IMR-90 (cell line): ENCODE results near the gene VPREB3. TPM values are rescaled to one million over a fixed set of nuclear protein-coding genes. Genes with fewer than 3 reads are reported as not detected.

Source experiments
- ATAC-seq: fragments of 200-7000 bp; cut with Tn5 transposase; 2 replicates; pipeline ENCODE4 v1.9.1; 2020; ENCODE audit warnings: low read depth, mild to moderate bottlenecking, moderate library complexity
- BruUV-seq: library from RNA; stranded (reverse); fragments of 400-500 nt; replicated peaks from 2 replicates; lab custom pipeline; 2021; lab: Mats Ljungman, UMichigan
- CTCF ChIA-PET: fragments of 300-600 bp; formaldehyde crosslinking; extraction: SDS; loops from one replicate; lab custom pipeline; 2021; ENCODE audit warnings: antibody characterized with exemption; lab: Yijun Ruan, JAX
- POLR2A ChIA-PET: fragments of 300-600 bp; sonication (Branson Sonifier 250); formaldehyde crosslinking; loops from one replicate; lab custom pipeline; 2022; ENCODE audit warnings: antibody characterized with exemption; ENCODE audit not compliant: unreplicated experiment; lab: Charles Lee
- DNase-seq: peaks from one replicate; pipeline ENCODE4 v3.0.0; 2013
- H2AFZ ChIP-seq: replicated peaks from 2 replicates; pipeline ENCODE3; 2013; ENCODE audit warnings: low read length, mild to moderate bottlenecking; ENCODE audit not compliant: poor library complexity
- H2AK5ac ChIP-seq: 2 replicates; pipeline ENCODE4 v1.6.1; 2013; ENCODE audit warnings: low read depth, low read length, inconsistent platforms
- H2AK9ac ChIP-seq: replicated peaks from 2 replicates; pipeline ENCODE3; 2013; ENCODE audit warnings: mild to moderate bottlenecking, low read depth, low read length, moderate library complexity; ENCODE audit not compliant: poor library complexity
- H2BK120ac ChIP-seq: 2 replicates; pipeline ENCODE4 v1.6.1; 2013; ENCODE audit warnings: low read depth, low read length, inconsistent platforms
- H2BK15ac ChIP-seq: 3 replicates; pipeline ENCODE4 v1.6.1; 2013; ENCODE audit warnings: low read depth, low read length, inconsistent platforms
- H2BK20ac ChIP-seq: 2 replicates; pipeline ENCODE4 v1.6.1; 2013; ENCODE audit warnings: low read depth, mild to moderate bottlenecking, inconsistent platforms, low read length, moderate library complexity
- H2BK5ac ChIP-seq: 2 replicates; pipeline ENCODE4 v1.6.1; 2013; ENCODE audit warnings: mild to moderate bottlenecking, low read depth, low read length, inconsistent platforms; ENCODE audit not compliant: poor library complexity, severe bottlenecking
- H3K14ac ChIP-seq: replicated peaks from 2 replicates; pipeline ENCODE4 v1.6.1; 2013; ENCODE audit warnings: low read depth, low read length, inconsistent platforms
- H3K18ac ChIP-seq: 2 replicates; pipeline ENCODE4 v1.6.1; 2013; ENCODE audit warnings: low read depth, low read length, control low read depth
- H3K23ac ChIP-seq: 2 replicates; pipeline ENCODE4 v1.6.1; 2013; ENCODE audit warnings: low read depth, low read length, inconsistent platforms
- H3K27ac ChIP-seq: 2 replicates; pipeline ENCODE4 v1.5.1; 2013; ENCODE audit warnings: mild to moderate bottlenecking, control low read depth, low read length; ENCODE audit not compliant: insufficient read depth
- H3K27me3 ChIP-seq: 2 replicates; pipeline ENCODE4 v1.6.1; 2013; ENCODE audit warnings: low read length; ENCODE audit not compliant: control insufficient read depth, insufficient read depth
- H3K36me3 ChIP-seq: 2 replicates; pipeline ENCODE4 v1.6.1; 2013; ENCODE audit warnings: low read length, mixed read lengths; ENCODE audit not compliant: control insufficient read depth, insufficient read depth
- H3K4ac ChIP-seq: 2 replicates; pipeline ENCODE4 v1.6.1; 2013; ENCODE audit warnings: low read depth, low read length, inconsistent platforms
- H3K4me1 ChIP-seq: 2 replicates; pipeline ENCODE4 v1.6.1; 2013; ENCODE audit warnings: low read length, mixed read lengths; ENCODE audit not compliant: control insufficient read depth, insufficient read depth
- H3K4me2 ChIP-seq: 2 replicates; pipeline ENCODE4 v1.6.1; 2013; ENCODE audit warnings: low read depth, mild to moderate bottlenecking, control low read depth, low read length, moderate library complexity
- H3K4me3 ChIP-seq: 2 replicates; pipeline ENCODE4 v1.5.1; 2013; ENCODE audit warnings: low read depth, mild to moderate bottlenecking, control low read depth, low read length, moderate library complexity; ENCODE audit not compliant: insufficient read depth
- H3K56ac ChIP-seq: 2 replicates; pipeline ENCODE4 v1.6.1; 2013; ENCODE audit warnings: low read length, inconsistent platforms; ENCODE audit not compliant: insufficient read depth; ENCODE audit errors: extremely low read depth
- H3K79me1 ChIP-seq, 2 experiments: 2 replicates each; pipeline ENCODE4 v1.6.1; 2013; ENCODE audit warnings: low read length in 2 of 2, inconsistent platforms in 1 of 2, low read depth in 1 of 2
- H3K9ac ChIP-seq: 2 replicates; pipeline ENCODE4 v1.6.1; 2013; ENCODE audit warnings: low read depth, low read length, control low read depth
- H3K9me1 ChIP-seq: 2 replicates; pipeline ENCODE4 v1.6.1; 2013; ENCODE audit warnings: low read length, inconsistent platforms; ENCODE audit not compliant: insufficient read depth
- H3K9me3 ChIP-seq: 2 replicates; pipeline ENCODE4 v1.6.1; 2013; ENCODE audit warnings: low read length; ENCODE audit not compliant: control insufficient read depth, insufficient read depth
- H4K20me1 ChIP-seq: 2 replicates; pipeline ENCODE4 v1.6.1; 2013; ENCODE audit warnings: low read length, inconsistent platforms; ENCODE audit not compliant: insufficient read depth
- H4K5ac ChIP-seq: 2 replicates; pipeline ENCODE4 v1.6.1; 2013; ENCODE audit warnings: mild to moderate bottlenecking, low read depth, low read length, control low read depth
- H4K8ac ChIP-seq, 2 experiments: 2 replicates each; pipeline ENCODE4 v1.6.1; 2013; ENCODE audit warnings: low read depth in 2 of 2, low read length in 2 of 2, control low read depth in 1 of 2, inconsistent platforms in 1 of 2
- H4K91ac ChIP-seq: 2 replicates; pipeline ENCODE4 v1.6.1; 2013; ENCODE audit warnings: low read depth, low read length, inconsistent platforms; ENCODE audit not compliant: insufficient read depth
- BHLHE40 ChIP-seq: fragments of 150-350 bp; IDR thresholded peaks from 2 replicates; pipeline ENCODE4 v1.6.1; 2016; ENCODE audit warnings: mild to moderate bottlenecking, low read depth, low read length
- CEBPB ChIP-seq: IDR thresholded peaks from 2 replicates; pipeline ENCODE4 v1.6.1; 2012; ENCODE audit warnings: low read depth, low read length, improper control_type of control experiment
- CHD1 ChIP-seq: IDR thresholded peaks from 2 replicates; pipeline ENCODE4 v1.6.1; 2012; ENCODE audit warnings: low read depth, low read length, improper control_type of control experiment
- ELK1 ChIP-seq: fragments of 150-350 bp; IDR thresholded peaks from 2 replicates; pipeline ENCODE4 v1.6.1; 2016; ENCODE audit warnings: low read depth, mild to moderate bottlenecking, low read length, moderate library complexity, borderline replicate concordance
- FOS ChIP-seq: fragments of 150-350 bp; IDR thresholded peaks from 2 replicates; pipeline ENCODE4 v1.6.1; 2016; ENCODE audit warnings: low read depth, low read length
- MAFK ChIP-seq: IDR thresholded peaks from 2 replicates; pipeline ENCODE4 v1.6.1; 2012; ENCODE audit warnings: low read depth, low read length, improper control_type of control experiment
- MAZ ChIP-seq: IDR thresholded peaks from 2 replicates; pipeline ENCODE4 v1.6.1; 2012; ENCODE audit warnings: low read depth, mild to moderate bottlenecking, low read length, improper control_type of control experiment, moderate library complexity, borderline replicate concordance
- MXI1 ChIP-seq: IDR thresholded peaks from 2 replicates; pipeline ENCODE4 v1.6.1; 2012; ENCODE audit warnings: low read depth, mild to moderate bottlenecking, low read length, moderate library complexity, borderline replicate concordance
- NFE2L2 ChIP-seq: fragments of 150-350 bp; IDR thresholded peaks from 2 replicates; pipeline ENCODE4 v1.6.1; 2016; ENCODE audit warnings: low read depth, mild to moderate bottlenecking, low read length
- POLR2A ChIP-seq: IDR thresholded peaks from 2 replicates; pipeline ENCODE4 v1.6.1; 2012; ENCODE audit warnings: mild to moderate bottlenecking, low read depth, low read length
- RAD21 ChIP-seq: IDR thresholded peaks from 2 replicates; pipeline ENCODE4 v1.6.1; 2012; ENCODE audit warnings: low read length, improper control_type of control experiment
- RCOR1 ChIP-seq: IDR thresholded peaks from 2 replicates; pipeline ENCODE4 v1.6.1; 2012; ENCODE audit warnings: mild to moderate bottlenecking, low read length, improper control_type of control experiment; ENCODE audit not compliant: insufficient replicate concordance
- RFX5 ChIP-seq: IDR thresholded peaks from 2 replicates; pipeline ENCODE4 v1.8.0; 2012; ENCODE audit warnings: low read depth, mild to moderate bottlenecking, low read length, moderate library complexity
- SMC3 ChIP-seq: fragments of 150-350 bp; IDR thresholded peaks from 2 replicates; pipeline ENCODE4 v1.6.1; 2016; ENCODE audit warnings: low read depth, mild to moderate bottlenecking, antibody characterized with exemption, low read length, moderate library complexity
- USF2 ChIP-seq: fragments of 150-350 bp; IDR thresholded peaks from 2 replicates; pipeline ENCODE4 v1.6.1; 2017; ENCODE audit warnings: mild to moderate bottlenecking, antibody characterized with exemption, low read length, low read depth
- WGBS, 2 experiments: methylation state at CpG; one replicate each; pipeline versions ENCODE4 v1.1.5 to v1.1.7; 2013; ENCODE audit warnings: missing lambda C conversion rate in 2 of 2; ENCODE audit not compliant: insufficient read length in 1 of 2; ENCODE audit errors: extremely low coverage in 2 of 2; 5-methylcytosine and 5-hydroxymethylcytosine counted together
- dilution Hi-C: fragments of 300-500 bp; cut with HindIII; formaldehyde crosslinking; loops from one replicate; pipeline ENCODE4 v1.14.3; 2018; ENCODE audit warnings: low sequenced_read_pairs; ENCODE audit not compliant: unreplicated experiment
- in situ Hi-C: fragments of 300-500 bp; cut with MboI; formaldehyde crosslinking; loops from 3 replicates; pipeline ENCODE4 v1.14.3; 2019; ENCODE audit warnings: low sequenced_read_pairs, inconsistent platforms, mixed read lengths
- intact Hi-C: fragments of 100-400 bp; cut with micrococcal nuclease; formaldehyde crosslinking; loops from 2 replicates; pipeline ENCODE4 v1.10.0; 2022
- polyA plus RNA-seq, 3 experiments: library from polyadenylated mRNA; depleted of rRNA; stranded (reverse); fragments of >200 nt; gene quantifications; 2 replicates each; pipeline ENCODE4 v1.2.3, GENCODE V29; 2012; ENCODE audit warnings: low replicate concordance in 1 of 3
- total RNA-seq: library from RNA; depleted of rRNA; stranded (reverse); fragments of >200 nt; gene quantifications from 2 replicates; pipeline ENCODE4 v1.2.3, GENCODE V29; 2012
- TF ChIP-seq, protein P1 (sequence below): conservative IDR thresholded peaks from 2 replicates; pipeline ENCODE4 v1.5.1; 2012; ENCODE audit warnings: mild to moderate bottlenecking, low read depth, low read length, improper control_type of control experiment

The VPREB3 gene
- total and polyA plus RNA-seq, 2 of the 4 experiments (the other 2 are of a cell fraction), result not detected

DNA sequence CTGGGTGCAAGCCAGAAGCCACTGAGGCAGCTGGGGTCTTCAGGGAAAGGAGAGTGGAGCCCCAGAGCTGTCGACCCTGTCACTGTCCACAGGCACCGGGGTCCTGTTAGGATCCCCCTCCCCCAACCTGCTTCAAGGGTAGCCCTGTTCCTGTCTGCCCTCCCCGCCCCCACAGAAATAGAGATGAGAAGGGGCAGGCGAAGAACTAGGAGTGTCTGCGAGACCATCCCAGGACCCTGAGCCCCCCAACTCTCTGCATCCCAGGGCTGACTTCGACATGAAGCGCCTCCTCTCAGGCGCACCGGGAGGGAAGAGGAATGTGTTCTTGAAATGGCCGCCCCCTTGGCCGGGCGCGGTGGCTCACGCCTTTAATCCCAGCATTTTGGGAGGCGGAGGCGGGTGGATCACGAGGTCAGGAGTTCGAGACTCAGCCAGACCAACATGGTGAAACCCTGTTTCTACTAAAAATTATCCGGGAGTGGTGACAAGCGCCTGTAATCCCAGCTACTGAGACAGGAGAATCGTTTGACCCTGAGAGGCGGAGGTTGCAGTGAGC lies 2.7 kb downstream of the VPREB3 start:
- POLR2A ChIA-PET, result no interaction called here
- BruUV-seq, result no TSS peak

More for the DNA sequence above, 2.7 kb downstream of the VPREB3 start:
- WGBS, 2 experiments, result 45% methylated on average over 2 of the region's 22 CpGs; no CpG with 5 or more reads in 1 of the 2 experiments
- Histone ChIP-seq H2BK20ac (no peak overlapping the region), H3K9me1 (peaks cover 5% of the 10 kb centered on the region), H3K79me1 (peaks cover 12 to 30% of the 10 kb centered on the region in 2 experiments), H2BK120ac (no peak overlapping the region), H3K4me2 (peak overlapping the region; percentile 91), H3K18ac (no peak overlapping the region; the same call in 1 of the 2 replicates), H3K9ac (peak overlapping the region; percentile 97), H4K5ac (peak overlapping the region; percentile 92), H4K8ac (peak overlapping the region; percentile 98 to 99), H3K56ac (peak overlapping the region; percentile 72), H3K27ac (peak overlapping the region; percentile 95), H3K4ac (peak overlapping the region; percentile 100), H3K36me3 (no peaks in the 10 kb centered on the region), H4K20me1 (no peaks in the 10 kb centered on the region), H4K91ac (peak overlapping the region; percentile 93), H3K9me3 (no peaks in the 10 kb centered on the region), H2AK5ac (peak overlapping the region; percentile 95), H2BK5ac (peak overlapping the region; percentile 90), H2BK15ac (peak overlapping the region; percentile 12; the same call in 1 of the 3 replicates), H3K23ac (peak overlapping the region; percentile 97; the same call in 1 of the 2 replicates), H3K4me3 (peak overlapping the region; percentile 85), H2AFZ (peak overlapping the region; percentile 100), H2AK9ac (peak overlapping the region; percentile 74), H3K4me1 (peaks cover 4% of the 10 kb centered on the region), H3K14ac (peak overlapping the region; percentile 100), H3K27me3 (no peaks in the 10 kb centered on the region)
- DNase-seq (no peak), ATAC-seq (peak; percentile 42)
- CTCF ChIA-PET, result no interaction called here
- in situ Hi-C loops, result no loop called here
- dilution Hi-C loops, result no loop called here
- intact Hi-C loops, result no loop called here
- TF ChIP-seq, protein P1, sequence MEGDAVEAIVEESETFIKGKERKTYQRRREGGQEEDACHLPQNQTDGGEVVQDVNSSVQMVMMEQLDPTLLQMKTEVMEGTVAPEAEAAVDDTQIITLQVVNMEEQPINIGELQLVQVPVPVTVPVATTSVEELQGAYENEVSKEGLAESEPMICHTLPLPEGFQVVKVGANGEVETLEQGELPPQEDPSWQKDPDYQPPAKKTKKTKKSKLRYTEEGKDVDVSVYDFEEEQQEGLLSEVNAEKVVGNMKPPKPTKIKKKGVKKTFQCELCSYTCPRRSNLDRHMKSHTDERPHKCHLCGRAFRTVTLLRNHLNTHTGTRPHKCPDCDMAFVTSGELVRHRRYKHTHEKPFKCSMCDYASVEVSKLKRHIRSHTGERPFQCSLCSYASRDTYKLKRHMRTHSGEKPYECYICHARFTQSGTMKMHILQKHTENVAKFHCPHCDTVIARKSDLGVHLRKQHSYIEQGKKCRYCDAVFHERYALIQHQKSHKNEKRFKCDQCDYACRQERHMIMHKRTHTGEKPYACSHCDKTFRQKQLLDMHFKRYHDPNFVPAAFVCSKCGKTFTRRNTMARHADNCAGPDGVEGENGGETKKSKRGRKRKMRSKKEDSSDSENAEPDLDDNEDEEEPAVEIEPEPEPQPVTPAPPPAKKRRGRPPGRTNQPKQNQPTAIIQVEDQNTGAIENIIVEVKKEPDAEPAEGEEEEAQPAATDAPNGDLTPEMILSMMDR, result no peak
- TF ChIP-seq USF2, result no peak
- TF ChIP-seq BHLHE40, result no peak
- no peak for TF ChIP-seq POLR2A
- TF ChIP-seq NFE2L2, result no peak
- TF ChIP-seq RAD21, result no peak
- TF ChIP-seq CHD1, result no peak
- TF ChIP-seq RFX5, result no peak
- no peak for TF ChIP-seq ELK1
- TF ChIP-seq MAFK, result no peak
- TF ChIP-seq CEBPB, result no peak
- no peak for TF ChIP-seq MXI1
- no peak for TF ChIP-seq FOS
- no peak for TF ChIP-seq SMC3
- TF ChIP-seq RCOR1, result no peak
- TF ChIP-seq MAZ, result no peak
